GM18951 (cell line): Measurements from ENCODE around the gene ERC2.

Source experiments
- POLR2A ChIP-seq: IDR thresholded peaks from 4 replicates; pipeline ENCODE4 v1.6.1; 2011; ENCODE audit warnings: mild to moderate bottlenecking; ENCODE audit not compliant: insufficient read length, insufficient read depth; ENCODE audit errors: extremely low read depth
- in situ Hi-C: fragments of 300-500 bp; cut with MboI; formaldehyde crosslinking; loops from one replicate; pipeline ENCODE4 v1.12.0; 2022; ENCODE audit warnings: low sequenced_read_pairs, mixed read lengths, inconsistent platforms; ENCODE audit not compliant: unreplicated experiment

The ERC2 gene

GRCh38 chr3:55885721-55886120, 582.5 kb downstream of the ERC2 start:
- in situ Hi-C loops = no loop called here
- TF ChIP-seq POLR2A = no peak

- in situ Hi-C loops = no loop called here
- no peak for TF ChIP-seq POLR2A
Measured at GRCh38 chr3:55884491-55885285, 583.6 kb downstream of the ERC2 start.

GRCh38 chr3:55884066-55884465, 584.2 kb downstream of the ERC2 start:
- in situ Hi-C loops = no loop called here
- TF ChIP-seq POLR2A = no peak

DNA sequence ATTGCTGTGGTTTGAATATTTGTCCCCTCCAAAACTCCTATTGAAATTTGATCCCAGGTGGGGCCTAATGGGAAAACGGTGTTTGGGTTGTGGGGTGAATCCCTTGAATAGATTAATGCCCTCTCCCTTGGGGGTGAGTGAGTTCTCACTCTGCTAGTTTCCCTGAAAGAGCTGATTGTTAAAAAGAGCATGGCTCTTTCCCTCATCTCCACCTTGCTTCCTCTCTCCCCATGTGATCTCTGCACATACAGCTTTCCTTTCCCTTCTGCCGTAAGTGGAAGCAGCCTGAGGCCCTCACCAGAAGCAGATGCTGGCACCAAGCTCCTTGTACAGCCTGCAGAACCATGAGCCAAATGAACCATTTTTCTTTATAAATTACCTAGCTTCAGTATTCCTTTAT, 586.3 kb downstream of the ERC2 start:
- in situ Hi-C loops = no loop called here
- no peak for TF ChIP-seq POLR2A

DNA sequence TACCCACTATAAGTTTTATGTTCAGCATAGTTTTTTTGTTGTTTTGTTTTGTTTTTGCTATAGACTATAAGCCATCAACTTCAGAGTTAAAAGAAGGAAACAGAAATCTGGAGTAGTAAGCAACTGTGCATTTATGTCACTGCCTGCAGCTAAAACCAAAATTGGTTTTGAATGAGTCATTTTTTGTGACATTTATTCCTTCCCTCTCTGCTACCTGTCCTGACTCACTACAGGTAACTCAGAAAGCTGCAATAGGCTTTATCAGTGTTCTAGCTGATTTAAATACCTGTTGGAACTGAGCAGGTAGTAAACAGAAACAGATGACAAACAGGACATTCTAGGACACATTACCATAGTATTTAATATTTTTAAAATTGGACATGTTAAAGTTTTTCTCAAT, 587.9 kb downstream of the ERC2 start:
- in situ Hi-C loops = no loop called here
- no peak for TF ChIP-seq POLR2A

- in situ Hi-C loops = no loop called here
- TF ChIP-seq POLR2A = no peak
Measured at GRCh38 chr3:55879901-55880331, 588.4 kb downstream of the ERC2 start.

DNA sequence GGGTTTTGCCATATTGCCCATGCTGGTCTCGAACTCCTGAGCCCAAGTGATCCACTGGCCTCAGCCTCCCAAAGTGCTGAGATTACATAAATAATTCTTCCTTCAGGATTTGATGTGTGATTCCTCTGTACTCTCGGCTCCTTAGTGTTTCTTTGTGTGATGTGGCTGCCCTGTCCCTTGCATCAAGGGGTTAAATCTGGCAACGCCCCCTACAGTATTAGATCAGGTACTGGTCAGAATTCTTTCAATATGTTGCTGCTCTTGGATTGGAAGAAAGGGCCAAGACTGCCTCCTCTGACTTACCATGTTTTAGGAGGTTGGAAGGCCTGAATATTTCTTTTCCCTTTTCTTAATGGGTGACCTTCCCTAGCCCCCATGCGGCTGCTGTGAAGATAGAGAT, 590.6 kb downstream of the ERC2 start:
- in situ Hi-C loops = no loop called here
- TF ChIP-seq POLR2A = no peak

GRCh38 chr3:55876560-55876959, 591.7 kb downstream of the ERC2 start:
- in situ Hi-C loops = no loop called here
- TF ChIP-seq POLR2A = no peak

DNA sequence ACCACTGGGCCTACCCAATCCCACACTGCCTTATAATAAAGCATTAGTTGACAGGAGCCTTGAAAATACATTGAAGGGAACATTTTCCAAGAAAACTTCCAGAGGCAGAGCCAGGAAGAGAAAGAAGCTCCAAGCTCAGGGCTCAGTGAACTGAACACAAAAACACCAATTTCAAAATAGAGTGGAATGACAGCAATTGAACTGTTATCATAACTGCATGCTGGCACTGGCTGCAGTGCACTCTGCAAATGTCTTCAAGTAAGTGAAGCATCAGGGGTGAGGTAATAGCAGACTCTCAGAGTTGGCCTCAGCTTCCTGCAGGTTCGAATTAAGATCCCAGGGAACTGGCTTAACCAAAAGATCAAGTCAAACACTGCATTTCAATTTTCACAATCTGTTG, 593.2 kb downstream of the ERC2 start:
- no peak for TF ChIP-seq POLR2A
- in situ Hi-C loops = no loop called here

- in situ Hi-C loops = no loop called here
- no peak for TF ChIP-seq POLR2A
Measured at GRCh38 chr3:55873523-55874254, 594.6 kb downstream of the ERC2 start.

DNA sequence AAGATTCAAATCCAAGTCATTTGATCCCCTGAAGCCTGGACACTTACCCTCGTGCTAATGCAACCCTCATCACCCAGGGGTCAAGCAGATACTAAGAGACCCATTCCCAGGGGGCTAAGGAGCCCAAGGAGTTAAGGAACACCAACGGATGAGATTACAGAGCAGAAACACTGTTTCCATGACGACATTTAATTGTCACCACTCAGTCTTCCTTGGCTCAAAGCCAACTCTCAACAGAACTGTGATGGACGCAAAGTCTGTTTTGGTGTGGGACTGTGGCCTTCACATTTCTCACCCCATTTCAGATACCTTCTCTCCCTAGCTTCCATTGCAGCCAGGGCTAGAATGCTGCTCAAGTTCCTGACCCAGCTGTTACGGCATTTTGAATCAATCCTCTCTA, 597.7 kb downstream of the ERC2 start:
- TF ChIP-seq POLR2A = no peak

DNA sequence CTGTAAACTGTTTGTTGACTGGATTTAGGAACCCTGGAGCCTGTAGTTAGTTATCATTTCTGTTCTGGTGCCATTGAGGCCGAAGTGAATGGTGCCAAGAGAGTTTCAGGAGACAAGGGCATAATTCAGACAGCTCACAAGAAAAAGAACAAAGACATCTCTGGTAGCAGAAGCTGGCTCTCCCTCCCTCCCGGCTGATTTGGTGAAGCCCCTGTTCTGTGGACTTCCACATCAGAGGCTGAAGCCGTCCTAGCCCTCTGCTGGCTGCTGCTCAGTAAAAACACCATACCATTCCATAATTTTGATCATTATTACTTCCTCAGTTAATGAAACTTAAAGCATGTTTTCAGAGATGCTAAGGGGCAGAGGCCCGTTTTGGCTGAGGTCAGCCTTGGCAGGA, 599.9 kb downstream of the ERC2 start:
- in situ Hi-C loops = no loop called here
- no peak for TF ChIP-seq POLR2A

More for the DNA sequence above, 597.7 kb downstream of the ERC2 start:
- in situ Hi-C loops = no loop called here

DNA sequence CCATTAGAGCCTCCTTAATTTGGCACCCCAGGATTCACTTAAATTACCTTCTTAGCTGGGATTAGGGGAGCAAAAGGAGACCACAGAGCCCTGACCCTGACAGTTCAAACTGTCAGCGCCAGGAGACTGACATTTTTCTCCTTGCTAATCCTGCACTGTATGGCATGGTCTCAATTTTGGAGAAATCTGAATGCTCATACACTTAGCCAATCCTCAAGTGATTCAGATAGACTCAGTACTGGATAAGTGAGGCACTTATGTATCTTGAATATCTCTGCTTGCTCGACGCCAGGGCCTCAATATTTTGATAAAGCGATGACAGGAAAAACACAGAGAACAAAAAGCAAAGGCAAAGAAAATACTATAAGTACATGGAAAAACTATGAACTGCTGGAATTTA, 605.2 kb downstream of the ERC2 start:
- TF ChIP-seq POLR2A = no peak
- in situ Hi-C loops = no loop called here
